Liver (tissue), 9 donors: ENCODE data around the gene KIF4A. TPM values are rescaled to one million over a fixed set of nuclear protein-coding genes. Genes with fewer than 3 reads are reported as not detected.
"Not testable (repeated sequence)": the region's sequence is repeated elsewhere in the genome, so short reads cannot be mapped to it uniquely, and the experiment has no call there.

ENCODE experiments used
- DNase-seq: peaks from one replicate; pipeline ENCODE4 v3.0.0-alpha.2; 2017; ENCODE audit warnings: low spot score
- H3K27ac ChIP-seq, 2 donors: one replicate each; pipeline ENCODE4 v1.7.0; 2013; ENCODE audit warnings: inconsistent platforms in 2 of 2, low read length in 2 of 2, control low read depth in 1 of 2, low read depth in 1 of 2, mild to moderate bottlenecking in 1 of 2
- H3K27me3 ChIP-seq, 4 donors: one replicate each; pipeline versions ENCODE4 v1.6.1 to v1.7.0; 2013; ENCODE audit warnings: low read length in 3 of 4, inconsistent platforms in 1 of 4, mild to moderate bottlenecking in 1 of 4, moderate library complexity in 1 of 4; ENCODE audit not compliant: control insufficient read depth in 4 of 4, insufficient read depth in 4 of 4
- H3K36me3 ChIP-seq, 4 donors: one replicate each; pipeline versions ENCODE4 v1.6.1 to v1.7.0; 2013; ENCODE audit warnings: low read length in 3 of 4, mild to moderate bottlenecking in 3 of 4, low read depth in 1 of 4, moderate library complexity in 1 of 4; ENCODE audit not compliant: control insufficient read depth in 4 of 4, insufficient read depth in 3 of 4
- H3K4me1 ChIP-seq, 4 donors: one replicate each; pipeline versions ENCODE4 v1.6.1 to v1.7.0; 2013; ENCODE audit warnings: low read length in 3 of 4, mild to moderate bottlenecking in 3 of 4, moderate library complexity in 1 of 4; ENCODE audit not compliant: control insufficient read depth in 4 of 4, insufficient read depth in 4 of 4
- H3K4me3 ChIP-seq, 3 donors: one replicate each; pipeline versions ENCODE4 v1.6.1 to v1.7.0; 2013; ENCODE audit warnings: low read length in 3 of 3, control low read depth in 1 of 3, low read depth in 1 of 3, mild to moderate bottlenecking in 1 of 3
- H3K9ac ChIP-seq, 2 donors: one replicate each; pipeline ENCODE4 v1.7.0; 2013; ENCODE audit warnings: low read length in 2 of 2, mild to moderate bottlenecking in 2 of 2, moderate library complexity in 2 of 2, control low read depth in 1 of 2, low read depth in 1 of 2
- H3K9me3 ChIP-seq, 4 donors: one replicate each; pipeline versions ENCODE4 v1.6.1 to v1.7.0; 2013; ENCODE audit warnings: low read length in 3 of 4; ENCODE audit not compliant: control insufficient read depth in 4 of 4
- ATF3 ChIP-seq: IDR thresholded peaks from 2 replicates; pipeline ENCODE4 v1.6.1; 2016; ENCODE audit warnings: antibody characterized with exemption
- EGR1 ChIP-seq, 2 donors: IDR thresholded peaks; 2 replicates each; pipeline ENCODE4 v1.6.1; 2016 to 2018; ENCODE audit warnings: antibody characterized with exemption in 2 of 2, low read depth in 2 of 2
- FOXA2 ChIP-seq: IDR thresholded peaks from 2 replicates; pipeline ENCODE4 v1.6.1; 2016; ENCODE audit warnings: antibody characterized with exemption
- HNF4A ChIP-seq, 2 donors: conservative IDR thresholded peaks; 2 replicates each; pipeline ENCODE4 v1.6.1; 2016; ENCODE audit warnings: antibody characterized with exemption in 2 of 2, mild to moderate bottlenecking in 2 of 2
- HNF4G ChIP-seq: IDR thresholded peaks from 2 replicates; pipeline ENCODE4 v1.6.1; 2016; ENCODE audit warnings: antibody characterized with exemption
- JUND ChIP-seq, 2 donors: IDR thresholded peaks; 2 replicates each; pipeline ENCODE4 v1.6.1; 2016; ENCODE audit warnings: antibody characterized with exemption in 2 of 2
- NR2F2 ChIP-seq: IDR thresholded peaks from 2 replicates; pipeline ENCODE4 v1.6.1; 2016; ENCODE audit warnings: antibody characterized with exemption
- RAD21 ChIP-seq, 2 donors: IDR thresholded peaks; 2 replicates each; pipeline ENCODE4 v1.6.1; 2016; ENCODE audit warnings: antibody characterized with exemption in 2 of 2, mild to moderate bottlenecking in 2 of 2
- REST ChIP-seq: IDR thresholded peaks from 2 replicates; pipeline ENCODE4 v1.6.1; 2016; ENCODE audit warnings: antibody characterized with exemption, mild to moderate bottlenecking
- RXRA ChIP-seq, 2 donors: IDR thresholded peaks; 2 replicates each; pipeline ENCODE4 v1.6.1; 2017 to 2018; ENCODE audit warnings: antibody characterized with exemption in 2 of 2, mild to moderate bottlenecking in 1 of 2
- SP1 ChIP-seq: IDR thresholded peaks from 2 replicates; pipeline ENCODE4 v1.6.1; 2018; ENCODE audit warnings: antibody characterized with exemption, mild to moderate bottlenecking
- TAF1 ChIP-seq: conservative IDR thresholded peaks from 2 replicates; pipeline ENCODE4 v1.6.1; 2016; ENCODE audit warnings: antibody characterized with exemption, mild to moderate bottlenecking
- YY1 ChIP-seq: IDR thresholded peaks from 2 replicates; pipeline ENCODE4 v1.6.1; 2016; ENCODE audit warnings: antibody characterized with exemption, mild to moderate bottlenecking
- WGBS: extraction: QIAGEN DNeasy Blood & Tissue Kit; methylation state at CpG from one replicate; pipeline ENCODE4 v1.1.7; 2013; 5-methylcytosine and 5-hydroxymethylcytosine counted together
- polyA plus RNA-seq, 2 donors: library from polyadenylated mRNA; stranded (reverse) in 1 of 2; unstranded in 1 of 2; fragments of 200-250 nt in 1 of 2; fragments of >200 nt in 1 of 2; fragmentation: Nextera tagmentation in 1 of 2; extraction: Ambion mirVana in 1 of 2; gene quantifications; one replicate each; pipeline versions ENCODE4 v1.2.1 to v1.2.3, GENCODE V29; 2013 to 2015
- total RNA-seq, 2 donors: library from RNA; depleted of rRNA; stranded (reverse); fragments of >200 nt; gene quantifications; one replicate each; pipeline ENCODE4 v1.2.3, GENCODE V29; 2014
- TF ChIP-seq, protein P1 (sequence below): IDR thresholded peaks from 2 replicates; pipeline ENCODE4 v1.6.1; 2016; ENCODE audit warnings: antibody characterized with exemption
- TF ChIP-seq, protein P2 (sequence below): fragments of 150-350 bp; IDR thresholded peaks from 2 replicates; pipeline ENCODE4 v1.5.1; 2017; ENCODE audit warnings: improper control_type of control experiment, low read depth, low read length; ENCODE audit not compliant: missing input control
- TF ChIP-seq, protein P3 (sequence below): IDR thresholded peaks from 2 replicates; pipeline ENCODE4 v1.6.1; 2016; ENCODE audit warnings: antibody characterized with exemption
- donor health status: healthy.
- donor health status: healthy.
- donor health status: healthy.
- donor health status: healthy.
- donor health status: healthy.

Gene KIF4A
- total and polyA plus RNA-seq, 4 donors: under 0.01 to 17.3 (median 0.50) TPM

- DNase-seq: no peak
- Histone ChIP-seq H3K9ac (no peak within 1 kb of the TSS), H3K27me3 (no peaks in the 10 kb centered on the region), H3K4me3 (no peak within 1 kb of the TSS), H3K36me3 (no peaks in the 10 kb centered on the region), H3K9me3 (no peaks in the 10 kb centered on the region), H3K27ac (no peak within 1 kb of the TSS), H3K4me1 (no peaks in the 10 kb centered on the region)
- TF ChIP-seq, protein P1, sequence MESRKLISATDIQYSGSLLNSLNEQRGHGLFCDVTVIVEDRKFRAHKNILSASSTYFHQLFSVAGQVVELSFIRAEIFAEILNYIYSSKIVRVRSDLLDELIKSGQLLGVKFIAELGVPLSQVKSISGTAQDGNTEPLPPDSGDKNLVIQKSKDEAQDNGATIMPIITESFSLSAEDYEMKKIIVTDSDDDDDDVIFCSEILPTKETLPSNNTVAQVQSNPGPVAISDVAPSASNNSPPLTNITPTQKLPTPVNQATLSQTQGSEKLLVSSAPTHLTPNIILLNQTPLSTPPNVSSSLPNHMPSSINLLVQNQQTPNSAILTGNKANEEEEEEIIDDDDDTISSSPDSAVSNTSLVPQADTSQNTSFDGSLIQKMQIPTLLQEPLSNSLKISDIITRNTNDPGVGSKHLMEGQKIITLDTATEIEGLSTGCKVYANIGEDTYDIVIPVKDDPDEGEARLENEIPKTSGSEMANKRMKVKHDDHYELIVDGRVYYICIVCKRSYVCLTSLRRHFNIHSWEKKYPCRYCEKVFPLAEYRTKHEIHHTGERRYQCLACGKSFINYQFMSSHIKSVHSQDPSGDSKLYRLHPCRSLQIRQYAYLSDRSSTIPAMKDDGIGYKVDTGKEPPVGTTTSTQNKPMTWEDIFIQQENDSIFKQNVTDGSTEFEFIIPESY: no peak
- TF ChIP-seq FOXA2: no peak
- no peak for TF ChIP-seq EGR1 (IDR thresholded peaks at IDR 0.05; ENCODE audit: low read depth in 2 of 2)
- TF ChIP-seq RXRA (IDR thresholded peaks at IDR 0.05): no peak
- TF ChIP-seq JUND (IDR thresholded peaks at IDR 0.05): no peak
- TF ChIP-seq, protein P2, sequence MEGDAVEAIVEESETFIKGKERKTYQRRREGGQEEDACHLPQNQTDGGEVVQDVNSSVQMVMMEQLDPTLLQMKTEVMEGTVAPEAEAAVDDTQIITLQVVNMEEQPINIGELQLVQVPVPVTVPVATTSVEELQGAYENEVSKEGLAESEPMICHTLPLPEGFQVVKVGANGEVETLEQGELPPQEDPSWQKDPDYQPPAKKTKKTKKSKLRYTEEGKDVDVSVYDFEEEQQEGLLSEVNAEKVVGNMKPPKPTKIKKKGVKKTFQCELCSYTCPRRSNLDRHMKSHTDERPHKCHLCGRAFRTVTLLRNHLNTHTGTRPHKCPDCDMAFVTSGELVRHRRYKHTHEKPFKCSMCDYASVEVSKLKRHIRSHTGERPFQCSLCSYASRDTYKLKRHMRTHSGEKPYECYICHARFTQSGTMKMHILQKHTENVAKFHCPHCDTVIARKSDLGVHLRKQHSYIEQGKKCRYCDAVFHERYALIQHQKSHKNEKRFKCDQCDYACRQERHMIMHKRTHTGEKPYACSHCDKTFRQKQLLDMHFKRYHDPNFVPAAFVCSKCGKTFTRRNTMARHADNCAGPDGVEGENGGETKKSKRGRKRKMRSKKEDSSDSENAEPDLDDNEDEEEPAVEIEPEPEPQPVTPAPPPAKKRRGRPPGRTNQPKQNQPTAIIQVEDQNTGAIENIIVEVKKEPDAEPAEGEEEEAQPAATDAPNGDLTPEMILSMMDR: no peak
- TF ChIP-seq HNF4G: no peak
- TF ChIP-seq YY1: no peak
- TF ChIP-seq RAD21 (IDR thresholded peaks at IDR 0.05): no peak
- no peak for TF ChIP-seq HNF4A (conservative IDR thresholded peaks at IDR 0.05)
- no peak for TF ChIP-seq ATF3
- TF ChIP-seq, protein P3, sequence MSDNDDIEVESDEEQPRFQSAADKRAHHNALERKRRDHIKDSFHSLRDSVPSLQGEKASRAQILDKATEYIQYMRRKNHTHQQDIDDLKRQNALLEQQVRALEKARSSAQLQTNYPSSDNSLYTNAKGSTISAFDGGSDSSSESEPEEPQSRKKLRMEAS: no peak
- no peak for TF ChIP-seq SP1
- TF ChIP-seq TAF1: no peak
- no peak for TF ChIP-seq NR2F2
- TF ChIP-seq REST: no peak
These were observed 21.9 kb upstream of the KIF4A start, which contains the start of gene ARR3 for GRCh38 chrX:70268034-70268433. ARR3 (plus strand) TSS chrX:70268334; CDS start chrX:70269386, 1,052 bp downstream.

DNA sequence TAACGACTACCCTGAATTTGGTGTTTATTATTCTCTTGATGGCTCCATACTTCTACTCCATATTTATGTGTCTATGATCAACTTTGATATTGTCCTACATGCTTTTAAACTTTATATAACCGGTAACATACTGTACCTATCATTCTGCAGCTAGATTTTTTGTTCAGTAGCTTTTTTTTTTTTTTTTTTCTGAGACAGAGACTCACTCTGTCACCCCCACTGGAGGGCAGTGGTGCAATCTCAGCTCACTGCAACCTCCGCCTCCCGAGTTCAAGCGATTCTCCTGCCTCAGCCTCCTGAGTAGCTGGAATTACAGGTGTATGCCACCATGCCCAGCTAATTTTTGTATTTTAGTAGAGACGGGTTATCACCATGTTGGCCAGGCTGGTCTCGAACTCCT lies 15.9 kb upstream of the KIF4A start:
- H3K36me3 ChIP-seq, H3K9me3 ChIP-seq, DNase-seq, H3K27ac ChIP-seq, H3K4me1 ChIP-seq, H3K4me3 ChIP-seq, H3K27me3 ChIP-seq, H3K9ac ChIP-seq: not testable (repeated sequence)
- 84% methylated on average over 7 of the region's 7 CpGs for whole genome bisulfite sequencing
